H1 (cell line): ENCODE measurements around the gene RBM4B. TPM values are rescaled to one million over a fixed set of nuclear protein-coding genes. Genes with fewer than 3 reads are reported as not detected.

Source experiments
- CTCF ChIA-PET: fragments of 300-600 bp; sonication (Branson Sonifier 250); formaldehyde crosslinking; loops from one replicate; lab custom pipeline; 2021; ENCODE audit not compliant: partially characterized antibody; lab: Charles Lee
- POLR2A ChIA-PET: fragments of 300-600 bp; sonication (Branson Sonifier 250); formaldehyde crosslinking; loops from one replicate; lab custom pipeline; 2021; ENCODE audit warnings: inconsistent platforms; ENCODE audit not compliant: partially characterized antibody; lab: Charles Lee
- DNase-seq, 2 experiments: peaks; one replicate each; pipeline versions ENCODE4 v3.0.0 to v3.0.0-alpha.2; 2010 to 2022; ENCODE audit warnings: low spot score in 2 of 2, low read depth in 1 of 2, mixed read lengths in 1 of 2
- FAIRE-seq: peaks from 2 replicates; lab custom pipeline; 2011; peaks lifted over from hg19 to GRCh38; lab: Jason Lieb, UNC
- H2AFZ ChIP-seq: 2 replicates; pipeline ENCODE4 v1.8.1; 2012; ENCODE audit warnings: low read length, inconsistent platforms
- H2AK5ac ChIP-seq: 2 replicates; pipeline ENCODE4 v1.6.1; 2013; ENCODE audit warnings: low read depth, low read length
- H2BK120ac ChIP-seq: replicated peaks from 2 replicates; pipeline ENCODE3; 2013; ENCODE audit warnings: low read depth, low read length, inconsistent platforms
- H2BK12ac ChIP-seq: 2 replicates; pipeline ENCODE4 v1.6.1; 2013; ENCODE audit warnings: low read depth, low read length
- H2BK15ac ChIP-seq: 2 replicates; pipeline ENCODE4 v1.6.1; 2013; ENCODE audit warnings: low read length
- H2BK20ac ChIP-seq: 2 replicates; pipeline ENCODE4 v1.6.1; 2013; ENCODE audit warnings: low read length
- H2BK5ac ChIP-seq: 2 replicates; pipeline ENCODE4 v1.6.1; 2013; ENCODE audit warnings: low read depth, low read length
- H3K14ac ChIP-seq: 2 replicates; pipeline ENCODE4 v1.6.1; 2013; ENCODE audit warnings: inconsistent platforms; ENCODE audit not compliant: insufficient read length
- H3K18ac ChIP-seq: 2 replicates; pipeline ENCODE4 v1.6.1; 2013; ENCODE audit warnings: low read length; ENCODE audit errors: extremely low read depth
- H3K23ac ChIP-seq: 2 replicates; pipeline ENCODE4 v1.6.1; 2013; ENCODE audit warnings: inconsistent platforms; ENCODE audit not compliant: insufficient read length
- H3K23me2 ChIP-seq: 2 replicates; pipeline ENCODE4 v1.6.1; 2013; ENCODE audit warnings: low read depth, low read length
- H3K27ac ChIP-seq: 2 replicates; pipeline ENCODE4 v1.6.1; 2011; ENCODE audit warnings: low read depth, low read length, inconsistent platforms
- H3K27me3 ChIP-seq, 4 experiments: replicated peaks in 1 of 4; 1 replicate in 1 of 4; 2 replicates in 3 of 4; pipeline versions ENCODE4 v1.6.1 to v1.8.1; 2011 to 2013; ENCODE audit warnings: low read length in 3 of 4, mild to moderate bottlenecking in 3 of 4, inconsistent platforms in 2 of 4, mixed read lengths in 2 of 4, moderate library complexity in 1 of 4; ENCODE audit not compliant: control insufficient read depth in 3 of 4, insufficient read depth in 3 of 4; ENCODE audit errors: extremely low read depth in 1 of 4
- H3K36me3 ChIP-seq, 4 experiments: 2 replicates each; pipeline versions ENCODE4 v1.6.1 to v1.8.1; 2011 to 2013; ENCODE audit warnings: mild to moderate bottlenecking in 4 of 4, low read length in 3 of 4, moderate library complexity in 2 of 4, control low read depth in 1 of 4, inconsistent platforms in 1 of 4; ENCODE audit not compliant: insufficient read depth in 4 of 4, control insufficient read depth in 2 of 4
- H3K4ac ChIP-seq: replicated peaks from 2 replicates; pipeline ENCODE3; 2013; ENCODE audit warnings: low read length, low read depth, mixed read lengths, inconsistent platforms; ENCODE audit not compliant: insufficient read length
- H3K4me1 ChIP-seq, 4 experiments: replicated peaks in 1 of 4; 1 replicate in 1 of 4; 2 replicates in 3 of 4; pipeline versions ENCODE4 v1.6.1 to v1.8.1; 2011 to 2013; ENCODE audit warnings: low read length in 3 of 4, inconsistent platforms in 2 of 4, mixed read lengths in 1 of 4; ENCODE audit not compliant: insufficient read depth in 4 of 4, control insufficient read depth in 3 of 4
- H3K4me2 ChIP-seq, 2 experiments: 2 replicates each; pipeline versions ENCODE4 v1.6.1 to v1.8.1; 2011 to 2013; ENCODE audit warnings: low read depth in 2 of 2, low read length in 2 of 2, control low read depth in 1 of 2, inconsistent platforms in 1 of 2, mild to moderate bottlenecking in 1 of 2; ENCODE audit not compliant: insufficient read depth in 1 of 2
- H3K4me3 ChIP-seq, 4 experiments: fragments of 200-600, 300-600 bp in 1 of 4; sonication (generic), shearing (Covaris generic), sonication (Bioruptor Twin) in 1 of 4; 2 replicates each; pipeline versions ENCODE4 v1.5.1 to v1.8.1; 2011 to 2016; ENCODE audit warnings: low read length in 4 of 4, low read depth in 3 of 4, control low read depth in 2 of 4, inconsistent platforms in 2 of 4, mild to moderate bottlenecking in 2 of 4, mixed read lengths in 1 of 4, moderate library complexity in 1 of 4; ENCODE audit not compliant: insufficient read depth in 2 of 4; ENCODE audit errors: extremely low read depth in 1 of 4
- H3K56ac ChIP-seq: replicated peaks from 2 replicates; pipeline ENCODE3; 2013; ENCODE audit warnings: low read depth, mild to moderate bottlenecking, mixed read lengths, low read length, inconsistent platforms; ENCODE audit not compliant: insufficient read length
- H3K79me1 ChIP-seq: 2 replicates; pipeline ENCODE4 v1.6.1; 2013; ENCODE audit warnings: low read depth, low read length, control low read depth
- H3K79me2 ChIP-seq, 2 experiments: 2 replicates each; pipeline versions ENCODE4 v1.6.1 to v1.8.1; 2012 to 2013; ENCODE audit warnings: low read length in 2 of 2, mild to moderate bottlenecking in 2 of 2, inconsistent platforms in 1 of 2; ENCODE audit not compliant: insufficient read depth in 2 of 2, control insufficient read depth in 1 of 2
- H3K9ac ChIP-seq, 4 experiments: replicated peaks in 1 of 4; 1 replicate in 1 of 4; 2 replicates in 3 of 4; pipeline versions ENCODE4 v1.6.1 to v1.8.1; 2011 to 2013; ENCODE audit warnings: low read depth in 3 of 4, low read length in 3 of 4, control low read depth in 2 of 4, mild to moderate bottlenecking in 2 of 4, moderate library complexity in 2 of 4, inconsistent platforms in 1 of 4; ENCODE audit errors: extremely low read depth in 1 of 4
- H3K9me3 ChIP-seq, 2 experiments: 2 replicates each; pipeline versions ENCODE4 v1.6.1 to v1.8.1; 2012 to 2013; ENCODE audit warnings: mild to moderate bottlenecking in 2 of 2, moderate library complexity in 2 of 2, control low read depth in 1 of 2, inconsistent platforms in 1 of 2, low read depth in 1 of 2, low read length in 1 of 2, mixed read lengths in 1 of 2; ENCODE audit not compliant: insufficient read depth in 2 of 2
- H4K20me1 ChIP-seq, 2 experiments: replicated peaks in 1 of 2; 2 replicates each; pipeline versions ENCODE3 to v1.8.1; 2011 to 2013; ENCODE audit warnings: inconsistent platforms in 2 of 2, low read length in 2 of 2, mild to moderate bottlenecking in 1 of 2; ENCODE audit not compliant: insufficient read depth in 2 of 2, control insufficient read depth in 1 of 2
- H4K5ac ChIP-seq: 2 replicates; pipeline ENCODE4 v1.6.1; 2013; ENCODE audit warnings: low read length, low read depth, mixed read lengths, inconsistent platforms; ENCODE audit not compliant: insufficient read length
- H4K8ac ChIP-seq: 2 replicates; pipeline ENCODE4 v1.8.0; 2013; ENCODE audit warnings: mild to moderate bottlenecking, moderate library complexity, low read length, inconsistent platforms; ENCODE audit not compliant: insufficient read depth; ENCODE audit errors: extremely low read depth
- H4K91ac ChIP-seq: replicated peaks from 2 replicates; pipeline ENCODE3; 2013; ENCODE audit warnings: low read length, mixed read lengths, inconsistent platforms; ENCODE audit not compliant: insufficient read length
- BRCA1 ChIP-seq: IDR thresholded peaks from 2 replicates; pipeline ENCODE4 v1.6.1; 2012; ENCODE audit warnings: low read depth, low read length, improper control_type of control experiment
- EZH2 ChIP-seq: fragments of 200-600 bp; sonication (generic); IDR thresholded peaks from 2 replicates; pipeline ENCODE4 v1.7.1; 2012; ENCODE audit warnings: low read depth, mild to moderate bottlenecking, moderate library complexity, low read length, inconsistent platforms; ENCODE audit not compliant: severe bottlenecking
- GABPA ChIP-seq: IDR thresholded peaks from 2 replicates; pipeline ENCODE4 v1.6.1; 2011; ENCODE audit warnings: mild to moderate bottlenecking, low read length, moderate library complexity, borderline replicate concordance; ENCODE audit not compliant: insufficient read depth
- GTF2F1 ChIP-seq: IDR thresholded peaks from 2 replicates; pipeline ENCODE4 v1.6.1; 2012; ENCODE audit warnings: low read depth, low read length, improper control_type of control experiment, borderline replicate concordance
- HDAC6 ChIP-seq: IDR thresholded peaks from one replicate; pipeline ENCODE4 v1.7.1; 2012; ENCODE audit warnings: low read depth, mild to moderate bottlenecking, inconsistent platforms, low read length, moderate library complexity
- KDM4A ChIP-seq: IDR thresholded peaks from one replicate; pipeline ENCODE4 v1.7.1; 2012; ENCODE audit warnings: low read depth, mild to moderate bottlenecking, moderate library complexity, low read length, inconsistent platforms; ENCODE audit not compliant: severe bottlenecking
- MAFK ChIP-seq: IDR thresholded peaks from 2 replicates; pipeline ENCODE4 v1.6.1; 2012; ENCODE audit warnings: low read depth, mild to moderate bottlenecking, improper control_type of control experiment, low read length
- POLR2AphosphoS5 ChIP-seq: IDR thresholded peaks from 2 replicates; pipeline ENCODE4 v1.6.1; 2011; ENCODE audit warnings: low read depth, low read length
- TAF1 ChIP-seq: IDR thresholded peaks from 2 replicates; pipeline ENCODE4 v1.6.1; 2011; ENCODE audit warnings: mild to moderate bottlenecking, low read depth, low read length
- TAF7 ChIP-seq: optimal IDR thresholded peaks from 2 replicates; pipeline ENCODE3; 2011; ENCODE audit warnings: low read depth, mild to moderate bottlenecking, inconsistent platforms, low read length, moderate library complexity, borderline replicate concordance
- WGBS, 2 experiments: shearing (Covaris generic) in 1 of 2; methylation state at CpG; one replicate each; pipeline versions ENCODE4 v1.1.6 to v1.1.7; 2013 to 2015; ENCODE audit warnings: low lambda C conversion rate in 2 of 2, mixed read lengths in 2 of 2, inconsistent platforms in 1 of 2, low coverage in 1 of 2, missing lambda C conversion rate in 1 of 2; ENCODE audit not compliant: insufficient replicate concordance in 2 of 2, insufficient coverage in 1 of 2, insufficient read length in 1 of 2; ENCODE audit errors: extremely low coverage in 1 of 2, missing lambda C conversion rate in 1 of 2; 5-methylcytosine and 5-hydroxymethylcytosine counted together
- polyA plus RNA-seq, 7 experiments: library from polyadenylated mRNA; depleted of rRNA in 3 of 7; stranded (reverse) in 5 of 7; unstranded in 2 of 7; fragments of >200 nt in 5 of 7; fragments of 200-250 nt in 2 of 7; gene quantifications; 1 replicate in 5 of 7; 2 replicates in 1 of 7; 4 replicates in 1 of 7; pipeline versions ENCODE4 v1.2.1 to v1.2.3, GENCODE V29; 2011 to 2013; ENCODE audit warnings: missing spikeins in 2 of 7, mixed read lengths in 2 of 7
- total RNA-seq: library from RNA; stranded (reverse); fragmentation: NEBNext Ultra II Directional; extraction: Animal tissue kit (Norgen Biotek cat#: 25700); gene quantifications from 2 replicates; pipeline ENCODE4 v1.2.1, GENCODE V29; 2021
- TF ChIP-seq, protein P1 (sequence below), 3 experiments: IDR thresholded peaks; 1 replicate in 2 of 3; 2 replicates in 1 of 3; pipeline versions ENCODE4 v1.5.1 to v1.6.1; 2011; ENCODE audit warnings: low read length in 3 of 3, mild to moderate bottlenecking in 3 of 3, inconsistent platforms in 2 of 3, low read depth in 1 of 3, moderate library complexity in 1 of 3; ENCODE audit not compliant: insufficient read depth in 1 of 3; ENCODE audit errors: control extremely low read depth in 1 of 3

The RBM4B gene
- total and polyA plus RNA-seq, 2 of the 8 experiments (the other 6 are each of a cell fraction or from before 2014, with no cell fraction given) = 27.5 to 30.5 TPM

DNA sequence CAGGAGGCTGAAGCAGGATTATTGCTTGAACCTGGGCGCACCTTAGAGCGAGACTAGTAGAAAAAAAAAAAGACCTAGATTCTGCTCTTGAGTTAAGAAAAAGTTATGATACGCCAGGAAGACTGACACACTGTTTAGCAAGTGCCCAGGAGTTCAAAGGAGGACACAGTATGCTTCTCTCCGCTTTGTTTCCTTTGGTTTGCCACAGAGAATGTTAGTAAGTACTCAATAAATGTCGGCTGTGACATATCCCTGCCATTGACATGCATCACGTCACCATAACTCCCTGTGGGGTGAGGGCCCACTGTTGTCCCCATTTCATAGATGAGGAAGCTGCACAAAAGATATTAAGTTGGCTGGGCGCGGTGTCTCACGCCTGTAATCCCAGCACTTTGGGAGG, 44.3 kb upstream of the RBM4B start:
- Histone ChIP-seq H3K56ac (no peak overlapping the region), H4K8ac (no peak overlapping the region), H3K4ac (no peak overlapping the region), H3K27ac (no peak overlapping the region), H2BK20ac (no peak overlapping the region), H3K18ac (no peak overlapping the region), H3K4me2 (no peak overlapping the region), H3K79me2 (peaks cover 0 to 41% of the 10 kb centered on the region in 2 experiments; a peak in 3 of 4 replicates), H3K23me2 (no peaks in the 10 kb centered on the region; the same call in 1 of the 2 replicates), H3K9ac (no peak overlapping the region), H3K9me3 (no peaks in the 10 kb centered on the region), H4K20me1 (no peaks in the 10 kb centered on the region), H2BK5ac (no peak overlapping the region), H2BK120ac (no peak overlapping the region), H3K27me3 (peaks cover 0 to 7% (median 4%) of the 10 kb centered on the region in 4 experiments; a peak in 5 of 7 replicates), H2BK12ac (no peak overlapping the region), H3K4me3 (no peak overlapping the region), H3K36me3 (peaks cover 3 to 8% (median 3%) of the 10 kb centered on the region in 4 experiments; a peak in 5 of 8 replicates), H2AK5ac (no peak overlapping the region; the same call in 1 of the 2 replicates), H4K91ac (no peak overlapping the region), H2AFZ (no peak overlapping the region), H2BK15ac (no peak overlapping the region), H3K23ac (no peak overlapping the region), H3K14ac (no peak overlapping the region), H3K4me1 (peaks cover 27 to 50% (median 33%) of the 10 kb centered on the region in 4 experiments), H3K79me1 (peaks cover 20% of the 10 kb centered on the region), H4K5ac (no peak overlapping the region)
- ChIA-PET POLR2A (interaction anchor here (0.7 kb wide), 1 partner anchor 88 kb away, joined by 3 read pairs; no protein-coding TSS in a partner anchor), CTCF (interaction anchor here (0.7 to 1.2 kb wide), 3 partner anchors 16 to 394 kb away, joined by 3 read pairs; no protein-coding TSS in a partner anchor)
- FAIRE-seq (no peak), DNase-seq (no peak)
- TF ChIP-seq POLR2AphosphoS5 (no peak), TAF7 (no peak), MAFK (no peak), EZH2 (no peak), GTF2F1 (no peak), TAF1 (no peak), GABPA (no peak), KDM4A (no peak), BRCA1 (no peak), HDAC6 (no peak)
- TF ChIP-seq, protein P1, sequence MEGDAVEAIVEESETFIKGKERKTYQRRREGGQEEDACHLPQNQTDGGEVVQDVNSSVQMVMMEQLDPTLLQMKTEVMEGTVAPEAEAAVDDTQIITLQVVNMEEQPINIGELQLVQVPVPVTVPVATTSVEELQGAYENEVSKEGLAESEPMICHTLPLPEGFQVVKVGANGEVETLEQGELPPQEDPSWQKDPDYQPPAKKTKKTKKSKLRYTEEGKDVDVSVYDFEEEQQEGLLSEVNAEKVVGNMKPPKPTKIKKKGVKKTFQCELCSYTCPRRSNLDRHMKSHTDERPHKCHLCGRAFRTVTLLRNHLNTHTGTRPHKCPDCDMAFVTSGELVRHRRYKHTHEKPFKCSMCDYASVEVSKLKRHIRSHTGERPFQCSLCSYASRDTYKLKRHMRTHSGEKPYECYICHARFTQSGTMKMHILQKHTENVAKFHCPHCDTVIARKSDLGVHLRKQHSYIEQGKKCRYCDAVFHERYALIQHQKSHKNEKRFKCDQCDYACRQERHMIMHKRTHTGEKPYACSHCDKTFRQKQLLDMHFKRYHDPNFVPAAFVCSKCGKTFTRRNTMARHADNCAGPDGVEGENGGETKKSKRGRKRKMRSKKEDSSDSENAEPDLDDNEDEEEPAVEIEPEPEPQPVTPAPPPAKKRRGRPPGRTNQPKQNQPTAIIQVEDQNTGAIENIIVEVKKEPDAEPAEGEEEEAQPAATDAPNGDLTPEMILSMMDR (IDR thresholded peaks at IDR 0.05; ENCODE audit: control extremely low read depth in 1 of 3, insufficient read depth in 1 of 3, low read depth in 1 of 3, low read length in 3 of 3) = no peak
- 97% methylated on average over 9 of the region's 9 CpGs; no CpG with 5 or more reads in 1 of the 2 experiments for WGBS, 2 experiments
